Gastrocnemius medialis (tissue), 4 donors: ENCODE data around the gene UQCC3. TPM values are rescaled to one million over a fixed set of nuclear protein-coding genes. Genes with fewer than 3 reads are reported as not detected.
"Not testable (repeated sequence)": the region's sequence is repeated elsewhere in the genome, so short reads cannot be mapped to it uniquely, and the experiment has no call there.

Experiments used
- ATAC-seq, 2 donors: fragments of 150-250 bp; one replicate each; pipeline ENCODE4 v1.9.1; 2016
- DNase-seq, 2 donors: peaks; one replicate each; pipeline ENCODE4 v3.0.0-alpha.2; 2019
- H3K27ac ChIP-seq, 4 donors: fragments of 200-600 bp; sonication (generic); 1 replicate in 1 of 4; 2 replicates in 3 of 4; pipeline ENCODE4 v1.5.1; 2016 to 2018; ENCODE audit warnings: mild to moderate bottlenecking in 2 of 4, moderate library complexity in 1 of 4
- H3K27me3 ChIP-seq, 3 donors: fragments of 200-600 bp; sonication (generic) in 2 of 3; 1 replicate in 1 of 3; 2 replicates in 2 of 3; pipeline versions ENCODE4 v1.5.1 to v1.6.0; 2016 to 2019; ENCODE audit warnings: mild to moderate bottlenecking in 1 of 3, moderate library complexity in 1 of 3
- H3K36me3 ChIP-seq, 2 donors: fragments of 200-600 bp; sonication (generic) in 1 of 2; one replicate each; pipeline ENCODE4 v1.5.1; 2017 to 2018
- H3K4me1 ChIP-seq, 2 donors: fragments of 200-600 bp; sonication (generic) in 1 of 2; one replicate each; pipeline ENCODE4 v1.5.1; 2016 to 2017; ENCODE audit warnings: mild to moderate bottlenecking in 2 of 2
- H3K4me3 ChIP-seq, 4 donors: fragments of 200-600 bp; sonication (generic) in 3 of 4; 1 replicate in 1 of 4; 2 replicates in 3 of 4; pipeline ENCODE4 v1.5.1; 2016 to 2019; ENCODE audit warnings: mild to moderate bottlenecking in 2 of 4
- H3K9me3 ChIP-seq, 3 donors: fragments of 200-600 bp; sonication (generic) in 2 of 3; 1 replicate in 1 of 3; 2 replicates in 2 of 3; pipeline ENCODE4 v1.5.1; 2016 to 2019
- POLR2A ChIP-seq, 2 donors: fragments of 450-650 bp; IDR thresholded peaks; one replicate each; pipeline ENCODE4 v1.6.1; 2017; ENCODE audit warnings: antibody characterized with exemption in 2 of 2, mild to moderate bottlenecking in 2 of 2, moderate library complexity in 2 of 2
- in situ Hi-C, 4 donors: fragments of 200-750 bp; cut with MboI; loops; one replicate each; pipeline versions ENCODE4 v1.15.0 to v1.8.0; 2017; ENCODE audit warnings: low sequenced_read_pairs in 4 of 4
- intact Hi-C: fragments of 100-400 bp; cut with DNase I; formaldehyde crosslinking; loops from one replicate; pipeline ENCODE4 v1.15.1; 2023; ENCODE audit warnings: low total_unique reads
- total RNA-seq, 4 donors: library from RNA; depleted of rRNA; stranded (reverse); fragments of >200 nt; gene quantifications; one replicate each; pipeline versions ENCODE4 v1.1.0 to v1.2.3, GENCODE V29; 2016
- TF ChIP-seq, protein P1 (sequence below), 5 experiments: fragments of 450-650 bp in 3 of 5; fragments of 200-600 bp in 2 of 5; sonication (generic) in 2 of 5; IDR thresholded peaks in 4 of 5; conservative IDR thresholded peaks in 1 of 5; 1 replicate in 4 of 5; 2 replicates in 1 of 5; pipeline ENCODE4 v1.5.1; 2016 to 2019; ENCODE audit warnings: antibody characterized with exemption in 5 of 5, mild to moderate bottlenecking in 3 of 5, moderate library complexity in 3 of 5

UQCC3 gene
- total RNA-seq, 4 donors from 2014 or later, result 6.4 to 11.7 (median 9.0) TPM

DNA sequence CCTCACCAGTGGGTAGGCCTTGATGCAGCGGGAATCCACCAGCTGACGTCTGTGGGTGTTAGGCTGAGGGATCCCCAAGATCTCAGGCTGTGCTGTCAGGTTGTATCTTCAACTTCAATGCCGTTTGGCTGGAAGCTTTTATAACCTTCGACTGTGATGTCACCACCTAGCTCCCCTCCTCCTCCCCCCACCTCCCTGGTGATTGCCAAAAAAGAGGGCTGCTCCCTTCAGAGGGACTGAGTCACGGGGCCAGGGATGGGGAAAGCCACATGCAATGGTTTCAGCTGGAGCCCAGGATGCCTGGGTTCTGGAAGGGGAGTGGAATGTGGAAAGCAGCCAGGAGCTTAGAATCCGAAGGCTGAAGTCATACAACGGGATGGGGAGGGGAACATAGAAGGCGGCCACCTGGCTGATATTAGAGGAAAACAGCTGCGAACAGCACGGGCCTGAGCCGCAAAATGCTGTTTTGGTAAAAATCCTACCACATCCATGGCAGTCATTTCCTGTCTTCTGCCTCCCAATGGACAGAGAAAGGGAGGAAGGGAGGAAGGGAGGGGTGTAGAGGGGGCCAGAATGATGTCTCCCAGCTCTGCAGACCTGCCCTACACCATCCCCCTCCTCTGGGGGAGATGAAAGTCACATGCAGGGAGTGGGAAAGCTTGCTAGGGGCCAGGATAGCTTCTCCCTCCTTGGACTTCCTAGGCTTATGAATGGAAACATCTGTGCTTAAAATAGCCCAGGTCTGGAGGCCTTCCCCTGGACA lies 18.1 kb downstream of the UQCC3 start, which contains the start of gene LRRN4CL:
Gene LRRN4CL (minus strand): TSS at position 110 of the 763 bp plus-strand sequence. CDS start 1,022 bp downstream, outside the sequence.
- ATAC-seq (peak; percentile 70 to 82), DNase-seq (peak; percentile 73 to 87)
- Histone ChIP-seq H3K27ac (peak within 1 kb of the TSS; percentile 52 to 73 (median 62)), H3K4me1 (peaks cover 14 to 17% of the 10 kb centered on the region in 2 donors), H3K36me3 (peaks cover 0 to 38% of the 10 kb centered on the region in 2 donors), H3K4me3 (peak within 1 kb of the TSS; percentile 24 to 32 (median 30)), H3K9me3 (no peaks in the 10 kb centered on the region), H3K27me3 (peaks cover 0 to 6% (median 0%) of the 10 kb centered on the region in 3 donors)
- in situ Hi-C loops (loop anchor here in 3 of 4 donors (10.0 to 25.0 kb wide), 2 partner anchors 302 to 305 kb away; no protein-coding TSS in a partner anchor), intact Hi-C loops (loop anchor here (5.0 kb wide), 1 partner anchor 77 kb away; the partner anchor contains the start of genes EML3 and ROM1)
- TF ChIP-seq, protein P1, sequence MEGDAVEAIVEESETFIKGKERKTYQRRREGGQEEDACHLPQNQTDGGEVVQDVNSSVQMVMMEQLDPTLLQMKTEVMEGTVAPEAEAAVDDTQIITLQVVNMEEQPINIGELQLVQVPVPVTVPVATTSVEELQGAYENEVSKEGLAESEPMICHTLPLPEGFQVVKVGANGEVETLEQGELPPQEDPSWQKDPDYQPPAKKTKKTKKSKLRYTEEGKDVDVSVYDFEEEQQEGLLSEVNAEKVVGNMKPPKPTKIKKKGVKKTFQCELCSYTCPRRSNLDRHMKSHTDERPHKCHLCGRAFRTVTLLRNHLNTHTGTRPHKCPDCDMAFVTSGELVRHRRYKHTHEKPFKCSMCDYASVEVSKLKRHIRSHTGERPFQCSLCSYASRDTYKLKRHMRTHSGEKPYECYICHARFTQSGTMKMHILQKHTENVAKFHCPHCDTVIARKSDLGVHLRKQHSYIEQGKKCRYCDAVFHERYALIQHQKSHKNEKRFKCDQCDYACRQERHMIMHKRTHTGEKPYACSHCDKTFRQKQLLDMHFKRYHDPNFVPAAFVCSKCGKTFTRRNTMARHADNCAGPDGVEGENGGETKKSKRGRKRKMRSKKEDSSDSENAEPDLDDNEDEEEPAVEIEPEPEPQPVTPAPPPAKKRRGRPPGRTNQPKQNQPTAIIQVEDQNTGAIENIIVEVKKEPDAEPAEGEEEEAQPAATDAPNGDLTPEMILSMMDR (IDR thresholded peaks at IDR 0.05 in 4 of 5, conservative IDR thresholded peaks at IDR 0.05 in 1 of 5), result no peak
- peak; percentile 46 to 66 for TF ChIP-seq POLR2A (IDR thresholded peaks at IDR 0.05)

DNA sequence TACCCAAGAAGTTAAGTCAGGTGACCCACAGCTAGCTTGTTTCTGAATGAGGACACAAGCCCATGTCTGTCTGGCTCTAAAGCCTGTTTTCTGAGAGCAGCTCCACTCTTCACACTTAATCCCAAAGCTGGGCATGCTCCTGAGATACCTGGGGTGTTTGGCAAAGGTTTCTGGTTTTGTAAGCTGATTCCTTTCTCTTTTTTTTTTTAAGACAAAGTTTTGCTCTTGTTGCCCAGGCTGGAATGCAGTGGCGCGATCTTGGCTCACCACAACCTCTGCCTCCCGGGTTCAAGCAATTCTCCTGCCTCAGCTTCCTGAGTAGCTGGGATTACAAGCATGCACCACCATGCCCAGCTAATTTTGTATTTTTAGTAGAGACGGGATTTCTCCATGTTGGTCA lies 22.2 kb downstream of the UQCC3 start:
- peaks cover 0 to 38% of the 10 kb centered on the region in 2 donors for H3K36me3 ChIP-seq

GRCh38 chr11:62694455-62695167 lies 23.1 kb downstream of the UQCC3 start:
- peak; percentile 98 to 99 for ATAC-seq
- Histone ChIP-seq H3K4me3 (no peak overlapping the region), H3K9me3 (no peaks in the 10 kb centered on the region), H3K27me3 (no peaks in the 10 kb centered on the region), H3K27ac (peak overlapping the region; percentile 65 to 88 (median 84)), H3K36me3 (peaks cover 0 to 38% of the 10 kb centered on the region in 2 donors), H3K4me1 (peaks cover 20 to 27% of the 10 kb centered on the region in 2 donors)
- in situ Hi-C loops, result loop anchor here in 3 of 4 donors (10.0 to 25.0 kb wide), 2 partner anchors 307 to 310 kb away; no protein-coding TSS in a partner anchor
- peak; percentile 84 to 92 for DNase-seq
- intact Hi-C loops, result loop anchor here (1.0 to 5.0 kb wide), 5 partner anchors 13 to 299 kb away; partner anchors contain the start of genes EML3, INTS5 and ROM1
- peak in 1 of 2 donors; percentile 24 for TF ChIP-seq POLR2A (IDR thresholded peaks at IDR 0.05)
- TF ChIP-seq, protein P1 (IDR thresholded peaks at IDR 0.05 in 4 of 5, conservative IDR thresholded peaks at IDR 0.05 in 1 of 5), result peak; percentile 85 to 90 (median 88)

More for the DNA sequence above, 22.2 kb downstream of the UQCC3 start:
- Histone ChIP-seq H3K27ac (peak overlapping the region in 2 of 4 donors; percentile 81 to 88), H3K4me1 (peaks cover 20 to 28% of the 10 kb centered on the region in 2 donors)
- not testable (repeated sequence) for DNase-seq, ATAC-seq, H3K9me3 ChIP-seq, H3K27me3 ChIP-seq, H3K4me3 ChIP-seq
- in situ Hi-C loops (loop anchor here in 3 of 4 donors (10.0 to 25.0 kb wide), 2 partner anchors 306 to 309 kb away; no protein-coding TSS in a partner anchor), intact Hi-C loops (loop anchor here (1.0 to 5.0 kb wide), 5 partner anchors 12 to 298 kb away; partner anchors contain the start of genes EML3, INTS5 and ROM1)

GRCh38 chr11:62702246-62702645 lies 30.8 kb downstream of the UQCC3 start:
- no peaks in the 10 kb centered on the region for H3K27me3 ChIP-seq
- H3K9me3 ChIP-seq, result no peaks in the 10 kb centered on the region
- ATAC-seq, result no peak
- peaks cover 18% of the 10 kb centered on the region in 2 donors for H3K4me1 ChIP-seq
- intact Hi-C loops, result no loop called here
- H3K4me3 ChIP-seq, result no peak overlapping the region
- in situ Hi-C loops, result loop anchor here in 1 of 4 donors (25.0 kb wide), 1 partner anchor 90 kb away; the partner anchor contains the start of genes B3GAT3, EML3, MTA2 and ROM1
- peaks cover 0 to 28% of the 10 kb centered on the region in 2 donors for H3K36me3 ChIP-seq
- no peak for TF ChIP-seq POLR2A (IDR thresholded peaks at IDR 0.05)
- TF ChIP-seq, protein P1 (IDR thresholded peaks at IDR 0.05 in 4 of 5, conservative IDR thresholded peaks at IDR 0.05 in 1 of 5), result no peak
- no peak for DNase-seq
- no peak overlapping the region for H3K27ac ChIP-seq

- intact Hi-C loops, result not testable (repeated sequence)
These were observed 32.4 kb downstream of the UQCC3 start for GRCh38 chr11:62703921-62704320.

More at GRCh38 chr11:62703921-62704320, 32.4 kb downstream of the UQCC3 start:
- H3K27me3 ChIP-seq, ATAC-seq, DNase-seq, H3K4me3 ChIP-seq, H3K9me3 ChIP-seq: not testable (repeated sequence)
- Histone ChIP-seq H3K4me1 (peaks cover 23 to 26% of the 10 kb centered on the region in 2 donors), H3K27ac (peak overlapping the region in 1 of 4 donors; percentile 94), H3K36me3 (peaks cover 0 to 28% of the 10 kb centered on the region in 2 donors)
- in situ Hi-C loops, result loop anchor here in 1 of 4 donors (25.0 kb wide), 1 partner anchor 92 kb away; the partner anchor contains the start of genes B3GAT3, EML3, MTA2 and ROM1
